SK-N-SH treated with all-trans-retinoic acid at 6 μM for 48 hours (cell line): ENCODE data around the gene SPTSSB.

Experiments used
- ATAC-seq: fragments of 200-7000 bp; cut with Tn5 transposase; 3 replicates; pipeline ENCODE4 v1.9.1; 2020; ENCODE audit warnings: mild to moderate bottlenecking, moderate library complexity
- BACH2 ChIP-seq: fragments of 250-450 bp; sonication (Bioruptor Pico); IDR thresholded peaks from 2 replicates; pipeline ENCODE4 v1.9.0; 2021; ENCODE audit warnings: mild to moderate bottlenecking, borderline replicate concordance
- CREB5 ChIP-seq: fragments of 250-450 bp; sonication (Bioruptor Pico); IDR thresholded peaks from 2 replicates; pipeline ENCODE4 v1.5.1; 2020; ENCODE audit warnings: low read depth, mild to moderate bottlenecking, moderate library complexity
- CSDC2 ChIP-seq: fragments of 250-450 bp; sonication (Bioruptor Pico); IDR thresholded peaks from 2 replicates; pipeline ENCODE4 v1.5.0; 2020; ENCODE audit warnings: mild to moderate bottlenecking, moderate library complexity
- GLIS3 ChIP-seq: fragments of 250-450 bp; sonication (Bioruptor Pico); IDR thresholded peaks from 2 replicates; pipeline ENCODE4 v1.5.0; 2020; ENCODE audit warnings: mild to moderate bottlenecking, moderate library complexity
- OSR1 ChIP-seq: fragments of 250-450 bp; sonication (Bioruptor Pico); IDR thresholded peaks from 2 replicates; pipeline ENCODE4 v1.8.0; 2022; ENCODE audit warnings: moderate library complexity, mild to moderate bottlenecking, inconsistent platforms
- POU6F1 ChIP-seq: fragments of 250-450 bp; sonication (Bioruptor Pico); IDR thresholded peaks from 2 replicates; pipeline ENCODE4 v1.8.0; 2021; ENCODE audit warnings: low read depth, mild to moderate bottlenecking, moderate library complexity, borderline replicate concordance
- PPARA ChIP-seq: fragments of 250-450 bp; sonication (Bioruptor Pico); IDR thresholded peaks from 2 replicates; pipeline ENCODE4 v1.5.0; 2020; ENCODE audit warnings: mild to moderate bottlenecking, borderline replicate concordance
- RARB ChIP-seq: fragments of 250-450 bp; sonication (Bioruptor Pico); IDR thresholded peaks from 2 replicates; pipeline ENCODE4 v1.8.0; 2021; ENCODE audit warnings: mild to moderate bottlenecking, moderate library complexity
- SNAI2 ChIP-seq: fragments of 250-450 bp; sonication (Bioruptor Pico); IDR thresholded peaks from 2 replicates; pipeline ENCODE4 v1.5.0; 2020; ENCODE audit warnings: mild to moderate bottlenecking, moderate library complexity
- TCF4 ChIP-seq: fragments of 250-450 bp; sonication (Bioruptor Pico); IDR thresholded peaks from 2 replicates; pipeline ENCODE4 v1.8.0; 2021; ENCODE audit warnings: mild to moderate bottlenecking, moderate library complexity, borderline replicate concordance
- TOX ChIP-seq: fragments of 250-450 bp; sonication (Bioruptor Pico); IDR thresholded peaks from 2 replicates; pipeline ENCODE4 v1.8.0; 2021; ENCODE audit warnings: mild to moderate bottlenecking, moderate library complexity, borderline replicate concordance
- ZC3H10 ChIP-seq: fragments of 250-450 bp; sonication (Bioruptor Pico); IDR thresholded peaks from 2 replicates; pipeline ENCODE4 v1.5.1; 2021; ENCODE audit warnings: mild to moderate bottlenecking, moderate library complexity
- TF ChIP-seq, protein P1 (sequence below): fragments of 250-450 bp; sonication (Bioruptor Pico); IDR thresholded peaks from 2 replicates; pipeline ENCODE4 v1.8.0; 2020; ENCODE audit warnings: mild to moderate bottlenecking, moderate library complexity, borderline replicate concordance
- TF ChIP-seq, protein P2 (sequence below): fragments of 250-450 bp; sonication (Bioruptor Pico); IDR thresholded peaks from 2 replicates; pipeline ENCODE4 v1.5.1; 2021; ENCODE audit warnings: mild to moderate bottlenecking, moderate library complexity

SPTSSB gene

DNA sequence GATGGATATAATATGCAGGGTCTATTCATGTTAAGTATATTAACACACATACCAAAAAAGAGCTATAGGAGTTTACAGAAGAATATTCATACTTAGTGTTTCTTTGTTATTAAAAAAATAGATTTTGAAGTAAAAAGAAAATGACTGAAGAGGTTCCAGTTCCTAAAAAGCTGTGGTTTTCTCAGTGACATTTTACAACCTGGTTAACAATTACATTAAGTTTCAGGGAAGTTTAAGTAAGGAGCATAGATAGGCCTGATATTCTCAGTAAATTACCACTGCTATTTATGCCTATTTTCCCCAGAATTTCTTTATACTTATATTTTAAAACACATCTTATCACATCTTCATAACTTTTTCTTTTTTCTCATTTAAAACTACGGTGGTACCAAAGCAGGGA is 43.6 kb upstream of the SPTSSB start:
- no peak for ATAC-seq
- TF ChIP-seq OSR1 (CRISPR knock-in tag) (no peak), CSDC2 (CRISPR knock-in tag) (no peak), POU6F1 (CRISPR knock-in tag) (no peak), TOX (CRISPR knock-in tag) (no peak)
- TF ChIP-seq, all 23 proteins: peak for 0

- ATAC-seq: no peak
- TF ChIP-seq OSR1 (CRISPR knock-in tag): no peak
- no peak for TF ChIP-seq BACH2
- no peak for TF ChIP-seq GLIS3
- no peak for TF ChIP-seq POU6F1 (CRISPR knock-in tag)
- TF ChIP-seq TOX (CRISPR knock-in tag): no peak
- TF ChIP-seq CSDC2 (CRISPR knock-in tag): no peak
- TF ChIP-seq CREB5 (CRISPR knock-in tag): no peak
- TF ChIP-seq SNAI2 (CRISPR knock-in tag): no peak
- no peak for TF ChIP-seq RARB (CRISPR knock-in tag)
Observed at GRCh38 chr3:161413855-161414210, 42.5 kb upstream of the SPTSSB start.

- TF ChIP-seq, protein P1, sequence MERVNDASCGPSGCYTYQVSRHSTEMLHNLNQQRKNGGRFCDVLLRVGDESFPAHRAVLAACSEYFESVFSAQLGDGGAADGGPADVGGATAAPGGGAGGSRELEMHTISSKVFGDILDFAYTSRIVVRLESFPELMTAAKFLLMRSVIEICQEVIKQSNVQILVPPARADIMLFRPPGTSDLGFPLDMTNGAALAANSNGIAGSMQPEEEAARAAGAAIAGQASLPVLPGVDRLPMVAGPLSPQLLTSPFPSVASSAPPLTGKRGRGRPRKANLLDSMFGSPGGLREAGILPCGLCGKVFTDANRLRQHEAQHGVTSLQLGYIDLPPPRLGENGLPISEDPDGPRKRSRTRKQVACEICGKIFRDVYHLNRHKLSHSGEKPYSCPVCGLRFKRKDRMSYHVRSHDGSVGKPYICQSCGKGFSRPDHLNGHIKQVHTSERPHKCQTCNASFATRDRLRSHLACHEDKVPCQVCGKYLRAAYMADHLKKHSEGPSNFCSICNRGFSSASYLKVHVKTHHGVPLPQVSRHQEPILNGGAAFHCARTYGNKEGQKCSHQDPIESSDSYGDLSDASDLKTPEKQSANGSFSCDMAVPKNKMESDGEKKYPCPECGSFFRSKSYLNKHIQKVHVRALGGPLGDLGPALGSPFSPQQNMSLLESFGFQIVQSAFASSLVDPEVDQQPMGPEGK (CRISPR knock-in tag): no peak
- TF ChIP-seq, protein P2, sequence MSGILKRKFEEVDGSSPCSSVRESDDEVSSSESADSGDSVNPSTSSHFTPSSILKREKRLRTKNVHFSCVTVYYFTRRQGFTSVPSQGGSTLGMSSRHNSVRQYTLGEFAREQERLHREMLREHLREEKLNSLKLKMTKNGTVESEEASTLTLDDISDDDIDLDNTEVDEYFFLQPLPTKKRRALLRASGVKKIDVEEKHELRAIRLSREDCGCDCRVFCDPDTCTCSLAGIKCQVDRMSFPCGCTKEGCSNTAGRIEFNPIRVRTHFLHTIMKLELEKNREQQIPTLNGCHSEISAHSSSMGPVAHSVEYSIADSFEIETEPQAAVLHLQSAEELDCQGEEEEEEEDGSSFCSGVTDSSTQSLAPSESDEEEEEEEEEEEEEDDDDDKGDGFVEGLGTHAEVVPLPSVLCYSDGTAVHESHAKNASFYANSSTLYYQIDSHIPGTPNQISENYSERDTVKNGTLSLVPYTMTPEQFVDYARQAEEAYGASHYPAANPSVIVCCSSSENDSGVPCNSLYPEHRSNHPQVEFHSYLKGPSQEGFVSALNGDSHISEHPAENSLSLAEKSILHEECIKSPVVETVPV (CRISPR knock-in tag): no peak
- no peak for TF ChIP-seq SNAI2 (CRISPR knock-in tag)
- no peak for TF ChIP-seq CSDC2 (CRISPR knock-in tag)
- TF ChIP-seq GLIS3: no peak
- TF ChIP-seq TCF4 (CRISPR knock-in tag): no peak
- no peak for TF ChIP-seq PPARA
- TF ChIP-seq TOX (CRISPR knock-in tag): no peak
- ATAC-seq: no peak
Observed at GRCh38 chr3:161413127-161413854, 42.0 kb upstream of the SPTSSB start.

- TF ChIP-seq ZC3H10: no peak
- TF ChIP-seq CSDC2 (CRISPR knock-in tag): no peak
- TF ChIP-seq, protein P1 (CRISPR knock-in tag): no peak
- TF ChIP-seq CREB5 (CRISPR knock-in tag): no peak
- TF ChIP-seq, protein P2 (CRISPR knock-in tag): no peak
- TF ChIP-seq OSR1 (CRISPR knock-in tag): no peak
- no peak for TF ChIP-seq PPARA
- no peak for TF ChIP-seq SNAI2 (CRISPR knock-in tag)
- TF ChIP-seq, all 23 proteins: peak for 0
- no peak for ATAC-seq
Observed at GRCh38 chr3:161412123-161412522, 40.8 kb upstream of the SPTSSB start.
